Daoy (cell line): ENCODE measurements around the gene USP7. TPM values are rescaled to one million over a fixed set of nuclear protein-coding genes. Genes with fewer than 3 reads are reported as not detected.
"Not testable (repeated sequence)": the region's sequence is repeated elsewhere in the genome, so short reads cannot be mapped to it uniquely, and the experiment has no call there.

Experiments used
- DNase-seq: peaks from one replicate; pipeline ENCODE4 v3.0.0-alpha.2; 2015; ENCODE audit warnings: low read depth
- total RNA-seq: library from RNA; depleted of rRNA; stranded (reverse); fragments of >200 nt; shearing (Covaris generic); gene quantifications from 2 replicates; pipeline ENCODE4 v1.2.3, GENCODE V29; 2014; rRNA removed

USP7 gene
- total RNA-seq, 1 experiment from 2014 or later = 28.0 TPM

DNA sequence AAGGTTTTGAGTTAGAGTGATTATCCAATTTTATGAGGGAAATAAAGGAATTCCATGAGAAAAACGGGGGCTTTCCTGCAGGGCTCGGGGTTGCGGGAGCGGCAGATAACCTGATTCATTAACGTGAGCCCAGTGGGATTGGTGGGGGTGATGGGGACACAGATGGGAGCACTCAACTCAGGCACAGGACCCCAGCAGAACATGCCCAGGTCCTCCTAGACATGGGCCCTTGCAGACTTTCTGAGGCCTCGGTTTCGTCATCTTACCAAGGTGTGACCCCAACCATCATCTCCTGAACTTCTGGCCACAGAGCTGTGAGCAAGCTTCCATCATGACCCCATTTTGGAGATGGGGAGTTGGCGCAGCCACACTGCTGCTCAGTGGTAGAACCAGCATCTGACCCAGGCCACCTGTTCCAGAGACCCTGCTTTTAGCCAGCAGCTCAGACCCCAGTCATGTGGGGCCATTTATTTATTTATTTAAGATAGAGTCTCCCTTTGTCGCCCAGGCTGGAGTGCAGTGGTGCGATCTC, 117.2 kb downstream of the USP7 start:
- DNase-seq = no peak

DNA sequence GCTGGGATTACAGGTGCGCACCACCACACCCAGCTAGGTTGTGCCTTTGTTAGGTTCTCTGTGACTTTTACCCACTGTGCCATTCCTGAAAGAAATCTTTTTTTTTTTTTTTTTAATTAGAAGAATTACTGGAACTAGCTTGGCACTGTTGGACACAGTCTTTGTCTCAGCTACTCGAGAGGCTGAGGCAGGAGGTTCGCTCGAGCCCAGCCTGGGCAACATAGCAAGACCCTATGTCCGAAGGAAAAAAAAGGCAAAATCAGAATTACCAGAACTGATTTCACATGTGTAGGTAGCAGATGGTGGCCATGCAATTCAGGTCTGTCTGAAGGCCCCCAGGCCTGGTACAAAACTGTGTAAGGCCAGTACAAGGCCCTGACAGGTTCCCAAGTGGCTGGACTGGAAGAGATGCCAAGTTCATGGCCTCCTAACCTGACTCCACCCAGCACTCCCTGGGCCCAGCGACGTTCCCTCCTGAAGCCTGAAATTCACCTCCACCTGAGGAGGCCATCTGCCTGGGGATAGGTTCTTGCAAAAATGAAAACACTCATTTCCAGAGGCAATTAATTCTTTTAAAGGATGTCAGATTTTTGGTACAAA, 117.9 kb downstream of the USP7 start:
- DNase-seq = no peak

DNA sequence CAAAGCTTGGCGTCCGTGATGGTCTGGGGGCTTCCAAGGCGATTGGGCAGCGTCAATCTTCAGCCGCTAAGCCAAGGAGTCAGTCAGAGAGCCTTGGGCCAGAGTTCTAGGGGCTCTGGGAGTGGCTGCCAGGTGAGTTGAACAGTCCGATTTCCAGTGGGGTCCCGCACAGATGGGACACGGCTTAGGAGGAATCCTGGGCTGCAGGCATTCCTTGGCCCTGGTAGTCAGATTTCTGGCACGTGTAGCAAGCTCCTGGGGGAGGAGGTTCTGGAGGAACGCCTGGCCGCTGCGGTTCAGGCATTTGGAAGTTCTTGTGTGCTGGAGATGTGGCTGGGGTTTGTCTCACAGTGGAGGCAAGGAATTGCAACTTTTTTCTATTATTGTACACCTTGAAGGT, 120.4 kb downstream of the USP7 start:
- DNase-seq = not testable (repeated sequence)

Other genes with a start within 250 kb of the USP7 start
- 6.7 and 9.1 TPM in 2 replicates for gene TMEM186, start 166.3 kb downstream of the USP7 start, total RNA-seq
- 40.7 and 41.4 TPM in 2 replicates for gene PMM2, start 166.1 kb downstream of the USP7 start, total RNA-seq
- gene CARHSP1, start 94.9 kb downstream of the USP7 start, total RNA-seq = 55.9 and 58.5 TPM in 2 replicates
- gene LITAFD, start 81.6 kb downstream of the USP7 start, total RNA-seq = not detected in 2 replicates
- gene HAPSTR1, start 127.7 kb upstream of the USP7 start, total RNA-seq = 29.1 and 30.2 TPM in 2 replicates